Upper lobe of left lung (tissue), 4 donors: ENCODE results near the gene OR56A4.

ENCODE experiments used
- EP300 ChIP-seq, 4 donors: sonication (generic); formaldehyde crosslinking; IDR thresholded peaks; one replicate each; pipeline ENCODE4 v1.5.1; 2017; ENCODE audit warnings: antibody characterized with exemption in 4 of 4, control low read depth in 2 of 4
- POLR2A ChIP-seq, 4 donors: fragments of 450-650 bp; IDR thresholded peaks; one replicate each; pipeline ENCODE4 v1.5.1; 2016 to 2017; ENCODE audit warnings: antibody characterized with exemption in 4 of 4, mild to moderate bottlenecking in 2 of 4
- POLR2AphosphoS5 ChIP-seq, 2 donors: sonication (generic); formaldehyde crosslinking; IDR thresholded peaks; one replicate each; pipeline ENCODE4 v1.5.1; 2017; ENCODE audit warnings: antibody characterized with exemption in 2 of 2
- TF ChIP-seq, protein P1 (sequence below), 6 experiments: fragments of 450-650 bp in 4 of 6; fragments of 200-600 bp in 2 of 6; sonication (generic) in 2 of 6; IDR thresholded peaks; one replicate each; pipeline ENCODE4 v1.5.1; 2016 to 2019; ENCODE audit warnings: antibody characterized with exemption in 6 of 6

DNA sequence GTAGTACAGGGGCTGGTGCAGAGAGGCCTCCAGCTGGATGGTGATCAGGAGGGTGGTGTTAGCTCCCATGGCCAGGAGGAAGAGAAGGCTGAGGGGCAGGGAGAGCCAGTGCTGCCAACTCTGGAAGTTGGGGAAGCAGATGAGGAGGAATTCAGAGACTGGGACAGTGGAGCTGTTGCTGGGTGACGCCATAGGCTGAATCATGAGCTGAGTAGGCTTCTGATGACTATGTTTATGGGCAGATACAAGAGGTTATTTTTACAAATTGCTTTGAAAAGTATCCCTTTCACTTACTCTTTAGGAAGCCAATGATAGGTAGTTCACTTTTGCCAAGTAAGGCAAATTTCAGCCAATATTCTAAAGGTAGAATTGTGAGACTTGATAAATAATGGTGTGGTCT lies 20.8 kb upstream of the OR56A4 start:
- TF ChIP-seq, protein P1, sequence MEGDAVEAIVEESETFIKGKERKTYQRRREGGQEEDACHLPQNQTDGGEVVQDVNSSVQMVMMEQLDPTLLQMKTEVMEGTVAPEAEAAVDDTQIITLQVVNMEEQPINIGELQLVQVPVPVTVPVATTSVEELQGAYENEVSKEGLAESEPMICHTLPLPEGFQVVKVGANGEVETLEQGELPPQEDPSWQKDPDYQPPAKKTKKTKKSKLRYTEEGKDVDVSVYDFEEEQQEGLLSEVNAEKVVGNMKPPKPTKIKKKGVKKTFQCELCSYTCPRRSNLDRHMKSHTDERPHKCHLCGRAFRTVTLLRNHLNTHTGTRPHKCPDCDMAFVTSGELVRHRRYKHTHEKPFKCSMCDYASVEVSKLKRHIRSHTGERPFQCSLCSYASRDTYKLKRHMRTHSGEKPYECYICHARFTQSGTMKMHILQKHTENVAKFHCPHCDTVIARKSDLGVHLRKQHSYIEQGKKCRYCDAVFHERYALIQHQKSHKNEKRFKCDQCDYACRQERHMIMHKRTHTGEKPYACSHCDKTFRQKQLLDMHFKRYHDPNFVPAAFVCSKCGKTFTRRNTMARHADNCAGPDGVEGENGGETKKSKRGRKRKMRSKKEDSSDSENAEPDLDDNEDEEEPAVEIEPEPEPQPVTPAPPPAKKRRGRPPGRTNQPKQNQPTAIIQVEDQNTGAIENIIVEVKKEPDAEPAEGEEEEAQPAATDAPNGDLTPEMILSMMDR (IDR thresholded peaks at IDR 0.05): no peak
- TF ChIP-seq EP300 (IDR thresholded peaks at IDR 0.05) (no peak), POLR2A (IDR thresholded peaks at IDR 0.05) (no peak), POLR2AphosphoS5 (IDR thresholded peaks at IDR 0.05) (no peak)
